Mammary epithelial cell (primary cell): ENCODE data around the gene NBAS.

Source experiments
- EZH2 ChIP-seq: IDR thresholded peaks from 2 replicates; pipeline ENCODE4 v1.6.1; 2012; ENCODE audit warnings: low read length, inconsistent platforms, borderline replicate concordance
- TF ChIP-seq, protein P1 (sequence below), 2 donors: IDR thresholded peaks in 1 of 2; conservative IDR thresholded peaks in 1 of 2; 2 replicates each; pipeline ENCODE4 v1.5.1; 2011 to 2012; ENCODE audit warnings: inconsistent platforms in 2 of 2, low read length in 2 of 2, mild to moderate bottlenecking in 2 of 2, control low read depth in 1 of 2, low read depth in 1 of 2; ENCODE audit not compliant: insufficient read depth in 1 of 2; ENCODE audit errors: extremely low read depth in 1 of 2

DNA sequence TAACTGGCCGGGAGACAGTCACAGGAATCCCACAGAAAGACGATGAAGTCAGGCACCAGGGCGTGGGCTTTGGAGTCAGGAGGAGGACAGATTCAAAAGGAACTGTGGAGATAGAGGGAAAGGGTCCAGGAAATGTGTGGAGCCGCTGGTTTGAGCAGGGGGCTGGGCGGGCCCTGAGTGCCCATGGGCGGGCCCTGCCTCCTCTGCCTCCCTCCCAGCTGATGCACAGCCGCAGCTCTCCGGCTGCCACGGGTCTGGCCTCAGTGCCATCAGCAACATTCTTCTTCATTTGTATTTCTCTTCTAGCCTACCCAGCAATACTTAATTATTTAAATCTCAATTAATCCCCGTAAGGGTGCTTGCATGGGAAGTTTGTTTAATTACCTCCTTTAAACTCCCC lies 432.3 kb downstream of the NBAS start:
- TF ChIP-seq, protein P1, sequence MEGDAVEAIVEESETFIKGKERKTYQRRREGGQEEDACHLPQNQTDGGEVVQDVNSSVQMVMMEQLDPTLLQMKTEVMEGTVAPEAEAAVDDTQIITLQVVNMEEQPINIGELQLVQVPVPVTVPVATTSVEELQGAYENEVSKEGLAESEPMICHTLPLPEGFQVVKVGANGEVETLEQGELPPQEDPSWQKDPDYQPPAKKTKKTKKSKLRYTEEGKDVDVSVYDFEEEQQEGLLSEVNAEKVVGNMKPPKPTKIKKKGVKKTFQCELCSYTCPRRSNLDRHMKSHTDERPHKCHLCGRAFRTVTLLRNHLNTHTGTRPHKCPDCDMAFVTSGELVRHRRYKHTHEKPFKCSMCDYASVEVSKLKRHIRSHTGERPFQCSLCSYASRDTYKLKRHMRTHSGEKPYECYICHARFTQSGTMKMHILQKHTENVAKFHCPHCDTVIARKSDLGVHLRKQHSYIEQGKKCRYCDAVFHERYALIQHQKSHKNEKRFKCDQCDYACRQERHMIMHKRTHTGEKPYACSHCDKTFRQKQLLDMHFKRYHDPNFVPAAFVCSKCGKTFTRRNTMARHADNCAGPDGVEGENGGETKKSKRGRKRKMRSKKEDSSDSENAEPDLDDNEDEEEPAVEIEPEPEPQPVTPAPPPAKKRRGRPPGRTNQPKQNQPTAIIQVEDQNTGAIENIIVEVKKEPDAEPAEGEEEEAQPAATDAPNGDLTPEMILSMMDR (conservative IDR thresholded peaks at IDR 0.05 in 1 of 2, IDR thresholded peaks at IDR 0.05 in 1 of 2; ENCODE audit: extremely low read depth in 1 of 2, insufficient read depth in 1 of 2, low read depth in 1 of 2, low read length in 2 of 2), result no peak
- no peak for TF ChIP-seq EZH2
